ENCODE measurements around the gene CDKN2C. TPM values are rescaled to one million over a fixed set of nuclear protein-coding genes. Genes with fewer than 3 reads are reported as not detected.

Gene CDKN2C
- total and polyA plus RNA-seq, 7 experiments from 2014 or later, result 3.3 to 40.3 (median 4.9) TPM

DNA sequence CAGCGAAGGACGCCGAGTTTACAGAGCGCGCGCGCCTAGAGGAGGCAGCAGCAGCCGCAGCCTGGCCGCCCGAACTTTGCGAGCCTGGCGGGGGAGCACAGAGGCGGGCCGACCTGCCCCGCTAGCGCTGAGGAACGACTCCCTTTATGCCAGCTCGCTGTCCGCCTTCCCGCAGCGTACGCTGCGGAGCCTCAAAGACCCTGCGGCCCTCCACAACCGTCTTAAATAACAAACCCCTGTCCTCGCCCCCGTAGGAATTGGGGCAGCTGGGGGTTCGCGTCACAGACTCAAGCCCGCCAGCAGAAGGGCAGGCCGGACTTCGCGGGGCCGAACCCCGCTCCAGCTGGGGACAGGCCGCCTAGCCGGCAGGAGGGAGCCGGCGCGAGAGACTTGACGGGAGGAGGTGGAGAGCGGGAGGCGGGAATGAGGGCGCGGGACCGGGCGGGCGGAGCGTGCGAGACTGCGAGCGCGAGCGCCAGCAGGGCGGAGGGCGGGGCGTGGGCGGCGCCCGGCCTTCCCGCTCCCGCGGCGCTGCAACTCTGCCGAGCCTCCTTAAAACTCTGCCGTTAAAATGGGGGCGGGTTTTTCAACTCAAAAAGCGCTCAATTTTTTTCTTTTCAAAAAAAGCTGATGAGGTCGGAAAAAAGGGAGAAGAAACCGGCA, 1.8 kb upstream of the CDKN2C start:
- CTCF ChIA-PET, result interaction anchor here (0.9 to 1.6 kb wide), 3 partner anchors 10 to 194 kb away, joined by 3 to 7 read pairs (median 5); no protein-coding TSS in a partner anchor

DNA sequence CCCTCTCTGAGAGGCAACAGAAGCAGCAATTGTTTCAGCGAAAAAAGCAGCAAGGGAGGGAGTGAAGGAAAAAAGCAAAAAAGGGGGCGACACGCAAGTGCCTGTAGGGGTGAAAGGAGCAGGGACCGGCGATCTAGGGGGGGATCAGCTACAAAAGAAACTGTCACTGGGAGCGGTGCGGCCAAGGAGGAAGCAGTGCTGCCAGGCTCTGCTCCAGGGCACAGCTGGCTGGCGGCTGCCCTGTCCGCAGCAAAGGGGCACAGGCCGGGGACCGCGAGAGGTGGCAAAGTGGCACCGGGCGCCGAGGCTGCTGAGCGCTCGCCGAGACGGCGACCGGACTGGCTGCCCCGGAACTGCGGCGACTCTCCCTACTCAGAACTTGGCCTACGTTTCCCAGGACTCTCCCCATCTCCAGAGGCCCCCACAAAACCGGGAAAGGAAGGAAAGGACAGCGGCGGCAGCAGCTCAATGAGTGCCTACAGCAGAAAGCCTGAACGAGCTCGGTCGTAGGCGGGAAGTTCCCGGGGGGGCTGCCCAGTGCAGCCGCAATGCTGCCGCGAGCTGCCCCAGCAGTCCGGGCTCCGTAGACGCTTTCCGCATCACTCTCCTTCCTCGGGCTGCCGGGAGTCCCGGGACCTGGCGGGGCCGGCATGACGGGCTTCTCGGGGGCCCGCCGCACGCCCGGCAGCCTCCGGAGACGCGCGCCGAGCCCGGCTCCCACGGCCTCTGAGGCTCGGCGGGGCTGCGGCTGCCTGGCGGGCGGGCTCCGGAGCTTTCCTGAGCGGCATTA, 1.0 kb upstream of the CDKN2C start:
- Mint-ChIP-seq H3K9me3 (no peaks in the 10 kb centered on the region), H3K4me3 (peak overlapping the region; percentile 92 to 99 (median 98)), H3K27me3 (peaks cover 0 to 19% (median 8%) of the 10 kb centered on the region in 5 donors), H3K36me3 (peaks cover 0 to 11% (median 0%) of the 10 kb centered on the region in 5 donors), H3K27ac (peak overlapping the region; percentile 71 to 100 (median 91)), H3K4me1 (peaks cover 18 to 34% (median 26%) of the 10 kb centered on the region in 7 donors)
- Histone ChIP-seq H3K36me3 (ENCODE audit: control insufficient read depth in 2 of 3, insufficient read depth in 3 of 3, low read length in 3 of 3) (peaks cover 0 to 10% (median 0%) of the 10 kb centered on the region in 3 experiments), H3K9me3 (ENCODE audit: control insufficient read depth in 2 of 3, low read length in 3 of 3) (no peaks in the 10 kb centered on the region), H3K27ac (ENCODE audit: low read depth, low read length) (peak overlapping the region; percentile 96), H3K4me1 (ENCODE audit: control insufficient read depth in 2 of 2, insufficient read depth in 2 of 2, low read length in 2 of 2) (peaks cover 6 to 15% of the 10 kb centered on the region in 2 donors), H3K27me3 (ENCODE audit: control insufficient read depth in 2 of 2, insufficient read depth in 2 of 2, low read length in 2 of 2) (no peaks in the 10 kb centered on the region), H3K4me3 (ENCODE audit: low read length) (peak overlapping the region; percentile 83)
- ChIA-PET CTCF (interaction anchor here (0.9 to 1.6 kb wide), 3 partner anchors 9 to 194 kb away, joined by 3 to 7 read pairs (median 5); no protein-coding TSS in a partner anchor), POLR2A (interaction anchor here (0.6 to 7.0 kb wide), 5 partner anchors 9 to 266 kb away, joined by 3 to 82 read pairs (median 4); partner anchors contain the start of gene FAF1)
- ATAC-seq (peak; percentile 25), DNase-seq (peak; percentile 16 to 67 (median 31))
- intact Hi-C loops (cut with micrococcal nuclease), result loop anchor here (1.0 to 10.0 kb wide), 13 partner anchors 8 to 1436 kb away; partner anchors contain the start of genes FAF1 (in 2 of the 2), NRDC (in 2 of the 2), RNF11 (in 2 of the 2) and BTF3L4 (in 1 of the 2)

More for the DNA sequence above, 1.8 kb upstream of the CDKN2C start:
- H3K4me1 ChIP-seq (ENCODE audit: control insufficient read depth in 2 of 2, insufficient read depth in 2 of 2, low read length in 2 of 2), result peaks cover 6 to 15% of the 10 kb centered on the region in 2 donors
- Mint-ChIP-seq H3K27ac (peak overlapping the region; percentile 71 to 100 (median 91)), H3K27me3 (peaks cover 0 to 12% (median 2%) of the 10 kb centered on the region in 5 donors), H3K4me1 (peaks cover 18 to 29% (median 26%) of the 10 kb centered on the region in 7 donors), H3K36me3 (peaks cover 0 to 5% (median 0%) of the 10 kb centered on the region in 5 donors), H3K4me3 (peak overlapping the region; percentile 92 to 99 (median 98)), H3K9me3 (no peaks in the 10 kb centered on the region)
- ATAC-seq (peak; percentile 89), DNase-seq (peak; percentile 67 to 86 (median 85))
- no peaks in the 10 kb centered on the region for H3K9me3 ChIP-seq (ENCODE audit: control insufficient read depth in 2 of 3, low read length in 3 of 3)
- H3K36me3 ChIP-seq (ENCODE audit: control insufficient read depth in 2 of 3, insufficient read depth in 3 of 3, low read length in 3 of 3), result peaks cover 0 to 10% (median 0%) of the 10 kb centered on the region in 3 experiments
- H3K4me3 ChIP-seq (ENCODE audit: low read length), result peak overlapping the region; percentile 83
- H3K27me3 ChIP-seq (ENCODE audit: control insufficient read depth in 2 of 2, insufficient read depth in 2 of 2, low read length in 2 of 2), result no peaks in the 10 kb centered on the region
- POLR2A ChIA-PET, result interaction anchor here (0.6 to 7.0 kb wide), 4 partner anchors 8 to 267 kb away, joined by 3 to 82 read pairs (median 18); partner anchors contain the start of gene FAF1
- H3K27ac ChIP-seq (ENCODE audit: low read depth, low read length), result peak overlapping the region; percentile 96
- intact Hi-C loops (cut with micrococcal nuclease), result loop anchor here (1.0 to 10.0 kb wide), 13 partner anchors 8 to 1437 kb away; partner anchors contain the start of genes FAF1 (in 2 of the 2), NRDC (in 2 of the 2), RNF11 (in 2 of the 2) and BTF3L4 (in 1 of the 2)

DNA sequence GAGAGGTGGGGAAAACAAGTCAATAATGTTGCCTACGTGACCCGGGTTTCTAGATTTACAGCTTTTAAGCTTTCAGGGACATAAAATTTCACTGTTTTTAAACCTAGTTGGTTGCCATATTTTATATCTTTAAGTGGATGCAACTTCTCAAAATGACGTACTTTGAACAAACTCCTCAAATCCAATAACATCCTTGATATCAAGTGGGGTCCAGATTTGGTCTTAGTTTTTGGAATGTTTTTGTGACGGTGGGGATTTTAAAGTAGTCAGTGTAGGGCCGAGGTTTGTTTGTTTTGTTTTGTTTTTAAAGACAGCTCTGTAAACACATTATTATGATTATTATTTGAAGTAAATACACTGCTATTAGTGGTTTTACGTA, 453 bp downstream of the CDKN2C start:
- Histone ChIP-seq H3K36me3 (ENCODE audit: control insufficient read depth in 2 of 3, insufficient read depth in 3 of 3, low read length in 3 of 3) (peaks cover 0 to 10% (median 0%) of the 10 kb centered on the region in 3 experiments), H3K4me3 (ENCODE audit: low read length) (peak overlapping the region; percentile 83), H3K27ac (ENCODE audit: low read depth, low read length) (peak overlapping the region; percentile 96), H3K4me1 (ENCODE audit: control insufficient read depth in 2 of 2, insufficient read depth in 2 of 2, low read length in 2 of 2) (peaks cover 6 to 15% of the 10 kb centered on the region in 2 donors), H3K9me3 (ENCODE audit: control insufficient read depth in 2 of 3, low read length in 3 of 3) (no peaks in the 10 kb centered on the region), H3K27me3 (ENCODE audit: control insufficient read depth in 2 of 2, insufficient read depth in 2 of 2, low read length in 2 of 2) (no peaks in the 10 kb centered on the region)
- Mint-ChIP-seq H3K27me3 (peaks cover 4 to 29% (median 13%) of the 10 kb centered on the region in 5 donors), H3K4me1 (peaks cover 18 to 37% (median 26%) of the 10 kb centered on the region in 7 donors), H3K27ac (peak overlapping the region; percentile 63 to 96 (median 88)), H3K4me3 (peak overlapping the region; percentile 92 to 99 (median 96)), H3K36me3 (peaks cover 0 to 17% (median 0%) of the 10 kb centered on the region in 5 donors), H3K9me3 (no peaks in the 10 kb centered on the region)
- ChIA-PET POLR2A (interaction anchor here (1.2 to 7.0 kb wide), 3 partner anchors 8 to 41 kb away, joined by 3 to 82 read pairs (median 31); partner anchors contain the start of gene FAF1), CTCF (interaction anchor here (0.5 to 0.8 kb wide), 2 partner anchors 216 to 708 kb away, joined by 3 read pairs; no protein-coding TSS in a partner anchor)
- no peak for DNase-seq
- intact Hi-C loops (cut with micrococcal nuclease), result no loop called here
- ATAC-seq, result no peak

- H3K27me3 ChIP-seq (ENCODE audit: control insufficient read depth in 2 of 2, insufficient read depth in 2 of 2, low read length in 2 of 2), result peaks cover 0 to 4% of the 10 kb centered on the region in 2 donors
- no peak overlapping the region for H3K27ac ChIP-seq (ENCODE audit: low read depth, low read length)
- H3K4me1 ChIP-seq (ENCODE audit: control insufficient read depth in 2 of 2, insufficient read depth in 2 of 2, low read length in 2 of 2), result peaks cover 6 to 15% of the 10 kb centered on the region in 2 donors
- peak overlapping the region in 6 of 9 donors; percentile 63 to 96 (median 88) for H3K27ac Mint-ChIP-seq
- intact Hi-C loops (cut with micrococcal nuclease), result no loop called here
- H3K36me3 ChIP-seq (ENCODE audit: control insufficient read depth in 2 of 3, insufficient read depth in 3 of 3, low read length in 3 of 3), result peaks cover 0 to 10% (median 0%) of the 10 kb centered on the region in 3 experiments
- peak overlapping the region; percentile 83 for H3K4me3 ChIP-seq (ENCODE audit: low read length)
- ATAC-seq, result no peak
- H3K9me3 Mint-ChIP-seq, result no peaks in the 10 kb centered on the region
- H3K4me1 Mint-ChIP-seq, result peaks cover 19 to 38% (median 27%) of the 10 kb centered on the region in 7 donors
- DNase-seq, result no peak
- H3K36me3 Mint-ChIP-seq, result peaks cover 0 to 17% (median 0%) of the 10 kb centered on the region in 5 donors
- CTCF ChIA-PET, result interaction anchor here (0.5 to 0.8 kb wide), 3 partner anchors 11 to 707 kb away, joined by 3 to 4 read pairs (median 3); partner anchors contain the start of gene FAF1
- H3K9me3 ChIP-seq (ENCODE audit: control insufficient read depth in 2 of 3, low read length in 3 of 3), result no peaks in the 10 kb centered on the region
- POLR2A ChIA-PET, result interaction anchor here (3.8 to 7.0 kb wide), 2 partner anchors 7 to 11 kb away, joined by 31 to 82 read pairs; partner anchors contain the start of gene FAF1
- peaks cover 8 to 30% (median 14%) of the 10 kb centered on the region in 5 donors for H3K27me3 Mint-ChIP-seq
- H3K4me3 Mint-ChIP-seq, result peak overlapping the region; percentile 92 to 99 (median 96)
Observed at GRCh38 chr1:50970931-50971582, 1.0 kb downstream of the CDKN2C start.

GRCh38 chr1:50971748-50972305, 1.8 kb downstream of the CDKN2C start:
- no peak overlapping the region for H3K4me3 ChIP-seq (ENCODE audit: low read length)
- peaks cover 13 to 15% of the 10 kb centered on the region in 2 donors for H3K4me1 ChIP-seq (ENCODE audit: control insufficient read depth in 2 of 2, insufficient read depth in 2 of 2, low read length in 2 of 2)
- ChIA-PET CTCF (interaction anchor here (0.8 kb wide), 1 partner anchor 11 kb away, joined by 4 read pairs; the partner anchor contains the start of gene FAF1), POLR2A (interaction anchor here (7.0 kb wide), 1 partner anchor 12 kb away, joined by 82 read pairs; the partner anchor contains the start of gene FAF1)
- H3K4me3 Mint-ChIP-seq, result peak overlapping the region in 2 of 10 donors; percentile 44 to 98
- H3K27me3 ChIP-seq (ENCODE audit: control insufficient read depth in 2 of 2, insufficient read depth in 2 of 2, low read length in 2 of 2), result peaks cover 0 to 5% of the 10 kb centered on the region in 2 donors
- H3K9me3 ChIP-seq (ENCODE audit: control insufficient read depth in 2 of 3, low read length in 3 of 3), result no peaks in the 10 kb centered on the region
- no peaks in the 10 kb centered on the region for H3K9me3 Mint-ChIP-seq
- no peak for DNase-seq
- peaks cover 0 to 10% (median 0%) of the 10 kb centered on the region in 3 experiments for H3K36me3 ChIP-seq (ENCODE audit: control insufficient read depth in 2 of 3, insufficient read depth in 3 of 3, low read length in 3 of 3)
- no peak overlapping the region for H3K27ac ChIP-seq (ENCODE audit: low read depth, low read length)
- H3K27me3 Mint-ChIP-seq, result peaks cover 16 to 38% (median 21%) of the 10 kb centered on the region in 5 donors
- no peak for ATAC-seq
- peaks cover 19 to 46% (median 35%) of the 10 kb centered on the region in 7 donors for H3K4me1 Mint-ChIP-seq
- H3K36me3 Mint-ChIP-seq, result peaks cover 0 to 23% (median 0%) of the 10 kb centered on the region in 5 donors
- H3K27ac Mint-ChIP-seq, result no peak overlapping the region
- intact Hi-C loops (cut with micrococcal nuclease), result no loop called here
